SH-SY5Y (cell line): ENCODE results near the gene SLC22A5.

Experiments
- GATA2 ChIP-seq: IDR thresholded peaks from 2 replicates; pipeline ENCODE4 v1.6.1; 2011; ENCODE audit warnings: mild to moderate bottlenecking, low read depth, low read length
- GATA3 ChIP-seq: IDR thresholded peaks from 2 replicates; pipeline ENCODE4 v1.6.1; 2011; ENCODE audit warnings: low read depth, mild to moderate bottlenecking, low read length, moderate library complexity

DNA sequence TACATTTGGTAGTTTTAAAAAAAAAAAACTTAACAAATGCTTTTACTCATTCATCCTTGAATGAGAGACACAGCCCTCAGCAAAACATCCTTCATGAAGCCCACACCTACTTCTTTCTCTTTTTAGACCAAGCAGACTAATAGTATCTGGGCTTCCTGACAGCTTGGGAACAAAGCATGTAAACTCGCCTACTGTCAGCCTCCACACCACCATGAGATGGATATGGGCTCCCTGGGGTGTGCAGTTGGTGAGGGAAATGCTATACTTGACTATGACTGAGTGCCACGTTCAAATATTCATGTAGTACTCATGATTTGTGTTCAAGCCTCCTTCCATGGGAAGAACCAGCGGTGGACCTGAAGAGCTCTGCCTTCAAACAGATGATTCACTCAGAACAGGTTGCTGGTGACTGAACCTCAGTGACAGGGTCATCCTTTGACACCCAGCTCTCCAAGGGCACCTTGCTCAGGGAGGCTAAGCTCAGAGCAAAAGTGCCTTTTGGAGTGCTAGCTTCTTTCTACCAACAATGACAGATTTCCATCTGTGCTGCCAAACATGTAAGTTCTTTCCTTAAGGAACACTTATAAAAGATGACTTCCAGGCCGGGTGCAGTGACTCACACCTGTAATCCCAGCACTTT, 36.8 kb downstream of the SLC22A5 start:
- TF ChIP-seq GATA3 (no peak), GATA2 (no peak)
